Endothelial cell of umbilical vein (primary cell): ENCODE data around the gene UBP1. TPM values are rescaled to one million over a fixed set of nuclear protein-coding genes. Genes with fewer than 3 reads are reported as not detected.

Source experiments
- BruUV-seq: library from RNA; stranded (reverse); fragments of 400-500 nt; replicated peaks from 2 replicates; lab custom pipeline; 2021; lab: Mats Ljungman, UMichigan
- CTCF ChIA-PET: fragments of 300-600, 350-600 bp; sonication (Branson Sonifier 250); formaldehyde crosslinking; loops from one replicate; lab custom pipeline; 2021; ENCODE audit warnings: antibody characterized with exemption, inconsistent platforms; lab: Charles Lee
- POLR2A ChIA-PET: fragments of 300-600, 350-600 bp; sonication (Branson Sonifier 250); formaldehyde crosslinking; loops from one replicate; lab custom pipeline; 2021; ENCODE audit warnings: antibody characterized with exemption, inconsistent platforms; lab: Charles Lee
- DNase-seq: peaks from one replicate; pipeline ENCODE4 v3.0.0-alpha.2; 2011; ENCODE audit warnings: low read depth, low spot score
- FAIRE-seq: peaks from 2 replicates; lab custom pipeline; 2011; peaks lifted over from hg19 to GRCh38; lab: Jason Lieb, UNC
- H2AFZ ChIP-seq: 2 replicates; pipeline ENCODE4 v1.6.0; 2012; ENCODE audit warnings: low read depth, low read length, control low read depth, inconsistent platforms
- H3K27ac ChIP-seq: 2 replicates; pipeline ENCODE4 v1.5.1; 2011; ENCODE audit warnings: low read depth, mild to moderate bottlenecking, control low read depth, low read length, moderate library complexity; ENCODE audit not compliant: insufficient read depth
- H3K27me3 ChIP-seq, 2 experiments: 2 replicates each; pipeline versions ENCODE4 v1.6.0 to v1.6.1; 2011; ENCODE audit warnings: low read length in 2 of 2, mixed read lengths in 1 of 2; ENCODE audit not compliant: control insufficient read depth in 2 of 2, insufficient read depth in 2 of 2
- H3K36me3 ChIP-seq, 2 experiments: 2 replicates in 1 of 2; 3 replicates in 1 of 2; pipeline ENCODE4 v1.5.1; 2011; ENCODE audit warnings: low read length in 2 of 2, mild to moderate bottlenecking in 1 of 2, moderate library complexity in 1 of 2; ENCODE audit not compliant: control insufficient read depth in 2 of 2, insufficient read depth in 2 of 2; ENCODE audit errors: extremely low read depth in 1 of 2
- H3K4me1 ChIP-seq: 3 replicates; pipeline ENCODE4 v1.5.1; 2011; ENCODE audit warnings: mild to moderate bottlenecking, low read length; ENCODE audit not compliant: control insufficient read depth, insufficient read depth; ENCODE audit errors: extremely low read depth
- H3K4me2 ChIP-seq: 2 replicates; pipeline ENCODE4 v1.6.1; 2011; ENCODE audit warnings: low read length, control low read depth, mixed read lengths; ENCODE audit not compliant: insufficient read depth
- H3K4me3 ChIP-seq, 3 experiments: fragments of 200-600 bp in 1 of 3; sonication (generic), shearing (Covaris generic) in 1 of 3; replicated peaks in 1 of 3; 2 replicates each; pipeline ENCODE4 v1.5.1; 2011 to 2016; ENCODE audit warnings: control low read depth in 3 of 3, low read length in 3 of 3, mild to moderate bottlenecking in 2 of 3, inconsistent platforms in 1 of 3, low read depth in 1 of 3, moderate library complexity in 1 of 3; ENCODE audit not compliant: insufficient read depth in 1 of 3
- H3K79me2 ChIP-seq: 2 replicates; pipeline ENCODE4 v1.6.0; 2012; ENCODE audit warnings: low read length, inconsistent platforms; ENCODE audit not compliant: control insufficient read depth, insufficient read depth
- H3K9ac ChIP-seq: replicated peaks from 2 replicates; pipeline ENCODE3; 2011; ENCODE audit warnings: low read length, control low read depth; ENCODE audit not compliant: insufficient read depth; ENCODE audit errors: extremely low read depth
- H3K9me1 ChIP-seq: replicated peaks from 3 replicates; pipeline ENCODE4 v1.6.0; 2011; ENCODE audit warnings: mild to moderate bottlenecking, low read length; ENCODE audit not compliant: control insufficient read depth, insufficient read depth; ENCODE audit errors: extremely low read depth
- H3K9me3 ChIP-seq: replicated peaks from 2 replicates; pipeline ENCODE4 v1.5.1; 2012; ENCODE audit warnings: low read length, inconsistent platforms; ENCODE audit not compliant: control insufficient read depth, insufficient read depth
- H4K20me1 ChIP-seq: replicated peaks from 2 replicates; pipeline ENCODE3; 2011; ENCODE audit warnings: mild to moderate bottlenecking, low read length; ENCODE audit not compliant: control insufficient read depth, insufficient read depth; ENCODE audit errors: extremely low read depth
- EZH2 ChIP-seq: IDR thresholded peaks from 2 replicates; pipeline ENCODE4 v1.6.1; 2012; ENCODE audit warnings: borderline replicate concordance, low read depth, mild to moderate bottlenecking, moderate library complexity, low read length, inconsistent platforms; ENCODE audit not compliant: severe bottlenecking
- FOS ChIP-seq: IDR thresholded peaks from 2 replicates; pipeline ENCODE4 v1.6.1; 2011; ENCODE audit warnings: mild to moderate bottlenecking, low read length, moderate library complexity, borderline replicate concordance; ENCODE audit not compliant: insufficient read depth
- GATA2 ChIP-seq: IDR thresholded peaks from 2 replicates; pipeline ENCODE4 v1.7.0; 2011; ENCODE audit warnings: low read depth, mild to moderate bottlenecking, moderate library complexity, mixed read lengths, low read length; ENCODE audit not compliant: insufficient read length, insufficient read depth
- JUN ChIP-seq: IDR thresholded peaks from 2 replicates; pipeline ENCODE4 v1.6.1; 2011; ENCODE audit warnings: borderline replicate concordance, low read depth; ENCODE audit not compliant: insufficient read length, insufficient read depth
- MYC ChIP-seq: IDR thresholded peaks from one replicate; pipeline ENCODE4 v1.6.1; 2011; ENCODE audit warnings: mild to moderate bottlenecking, low read depth, low read length
- POLR2A ChIP-seq: IDR thresholded peaks from 2 replicates; pipeline ENCODE4 v1.6.1; 2012; ENCODE audit warnings: low read depth, mild to moderate bottlenecking, control low read depth, low read length
- POLR2AphosphoS5 ChIP-seq: IDR thresholded peaks from 2 replicates; pipeline ENCODE4 v1.6.1; 2012; ENCODE audit warnings: low read depth, mild to moderate bottlenecking, control low read depth, low read length, moderate library complexity; ENCODE audit not compliant: insufficient read depth
- dilution Hi-C: fragments of 300-500 bp; cut with MboI; formaldehyde crosslinking; loops from one replicate; pipeline ENCODE4 v1.15.0; 2019; ENCODE audit warnings: low sequenced_read_pairs; ENCODE audit not compliant: extremely low pct_ligation_motif_present
- intact Hi-C: fragments of 100-400 bp; cut with micrococcal nuclease; formaldehyde crosslinking; loops from one replicate; pipeline ENCODE4 v1.10.0; 2022
- polyA plus RNA-seq, 4 experiments: library from polyadenylated mRNA; depleted of rRNA in 3 of 4; stranded (reverse) in 3 of 4; unstranded in 1 of 4; fragments of >200 nt; gene quantifications; 2 replicates each; pipeline versions ENCODE4 v1.2.1 to v1.2.3, GENCODE V29; 2011 to 2012; ENCODE audit warnings: missing spikeins in 1 of 4
- total RNA-seq: library from RNA; stranded (reverse); gene quantifications from 2 replicates; pipeline ENCODE4 v1.2.3, GENCODE V29; 2021
- TF ChIP-seq, protein P1 (sequence below), 2 donors: IDR thresholded peaks; 1 replicate in 1 of 2; 2 replicates in 1 of 2; pipeline ENCODE4 v1.5.1; 2011; ENCODE audit warnings: low read length in 2 of 2, mild to moderate bottlenecking in 2 of 2, moderate library complexity in 2 of 2, control low read depth in 1 of 2, inconsistent platforms in 1 of 2, low read depth in 1 of 2; ENCODE audit not compliant: insufficient read depth in 1 of 2; ENCODE audit errors: extremely low read depth in 1 of 2
- TF ChIP-seq, protein P2 (sequence below): IDR thresholded peaks from 2 replicates; pipeline ENCODE4 v1.6.1; 2011; ENCODE audit not compliant: insufficient read depth, insufficient read length

UBP1 gene
- total and polyA plus RNA-seq, 2 donors (not counting 3 experiments of a cell fraction or from before 2014, with no cell fraction given), result 60.2 to 90.5 TPM

DNA sequence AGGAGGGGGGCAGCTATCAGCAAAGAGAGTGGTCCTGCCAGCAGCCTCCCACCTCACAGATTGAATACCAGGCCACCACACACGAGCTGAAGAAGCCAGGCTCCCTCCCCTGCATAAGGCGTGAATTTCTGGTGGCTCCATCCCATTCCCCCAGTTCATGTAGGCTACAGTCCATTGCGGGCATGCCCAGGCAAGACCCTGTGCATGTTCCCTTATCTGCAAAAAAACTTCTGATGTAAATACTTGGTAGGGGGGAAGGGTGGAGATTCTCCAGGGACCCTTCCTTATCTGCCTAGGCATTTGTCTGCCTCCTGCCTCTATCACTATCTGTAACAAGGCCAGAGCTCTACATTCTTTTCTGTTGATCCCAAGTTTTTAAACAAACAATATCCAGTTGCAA, 27.6 kb upstream of the UBP1 start:
- ChIA-PET POLR2A (interaction anchor here (0.6 kb wide), 1 partner anchor 48 kb away, joined by 3 read pairs; no protein-coding TSS in a partner anchor), CTCF (interaction anchor here (1.3 kb wide), 1 partner anchor 20 kb away, joined by 3 read pairs; no protein-coding TSS in a partner anchor)
- Histone ChIP-seq H3K4me3 (no peak overlapping the region), H3K79me2 (no peaks in the 10 kb centered on the region), H3K9me3 (no peaks in the 10 kb centered on the region), H2AFZ (no peak overlapping the region), H4K20me1 (no peaks in the 10 kb centered on the region), H3K36me3 (no peaks in the 10 kb centered on the region), H3K9ac (no peak overlapping the region), H3K4me1 (no peaks in the 10 kb centered on the region), H3K27ac (no peak overlapping the region), H3K9me1 (no peaks in the 10 kb centered on the region), H3K4me2 (no peak overlapping the region), H3K27me3 (no peaks in the 10 kb centered on the region)
- intact Hi-C loops (no loop called here), dilution Hi-C loops (no loop called here)
- no peak for DNase-seq
- no peak for FAIRE-seq
- TF ChIP-seq POLR2A, result no peak
- TF ChIP-seq, protein P1, sequence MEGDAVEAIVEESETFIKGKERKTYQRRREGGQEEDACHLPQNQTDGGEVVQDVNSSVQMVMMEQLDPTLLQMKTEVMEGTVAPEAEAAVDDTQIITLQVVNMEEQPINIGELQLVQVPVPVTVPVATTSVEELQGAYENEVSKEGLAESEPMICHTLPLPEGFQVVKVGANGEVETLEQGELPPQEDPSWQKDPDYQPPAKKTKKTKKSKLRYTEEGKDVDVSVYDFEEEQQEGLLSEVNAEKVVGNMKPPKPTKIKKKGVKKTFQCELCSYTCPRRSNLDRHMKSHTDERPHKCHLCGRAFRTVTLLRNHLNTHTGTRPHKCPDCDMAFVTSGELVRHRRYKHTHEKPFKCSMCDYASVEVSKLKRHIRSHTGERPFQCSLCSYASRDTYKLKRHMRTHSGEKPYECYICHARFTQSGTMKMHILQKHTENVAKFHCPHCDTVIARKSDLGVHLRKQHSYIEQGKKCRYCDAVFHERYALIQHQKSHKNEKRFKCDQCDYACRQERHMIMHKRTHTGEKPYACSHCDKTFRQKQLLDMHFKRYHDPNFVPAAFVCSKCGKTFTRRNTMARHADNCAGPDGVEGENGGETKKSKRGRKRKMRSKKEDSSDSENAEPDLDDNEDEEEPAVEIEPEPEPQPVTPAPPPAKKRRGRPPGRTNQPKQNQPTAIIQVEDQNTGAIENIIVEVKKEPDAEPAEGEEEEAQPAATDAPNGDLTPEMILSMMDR (IDR thresholded peaks at IDR 0.05; ENCODE audit: extremely low read depth in 1 of 2, insufficient read depth in 1 of 2, low read depth in 1 of 2, low read length in 2 of 2), result no peak
- TF ChIP-seq EZH2, result no peak
- no peak for TF ChIP-seq FOS
- TF ChIP-seq MYC, result no peak
- no peak for TF ChIP-seq GATA2
- no peak for TF ChIP-seq POLR2AphosphoS5
- TF ChIP-seq, protein P2, sequence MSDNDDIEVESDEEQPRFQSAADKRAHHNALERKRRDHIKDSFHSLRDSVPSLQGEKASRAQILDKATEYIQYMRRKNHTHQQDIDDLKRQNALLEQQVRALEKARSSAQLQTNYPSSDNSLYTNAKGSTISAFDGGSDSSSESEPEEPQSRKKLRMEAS, result no peak
- no peak for TF ChIP-seq JUN
- BruUV-seq, result no TSS peak
